Measurements from ENCODE around the gene HELQ. TPM values are rescaled to one million over a fixed set of nuclear protein-coding genes. Genes with fewer than 3 reads are reported as not detected.

The HELQ gene
- total and polyA plus RNA-seq, 2 of the 13 experiments (the other 11 are each of a cell fraction or from before 2014, with no cell fraction given): 6.6 to 10.8 TPM

DNA sequence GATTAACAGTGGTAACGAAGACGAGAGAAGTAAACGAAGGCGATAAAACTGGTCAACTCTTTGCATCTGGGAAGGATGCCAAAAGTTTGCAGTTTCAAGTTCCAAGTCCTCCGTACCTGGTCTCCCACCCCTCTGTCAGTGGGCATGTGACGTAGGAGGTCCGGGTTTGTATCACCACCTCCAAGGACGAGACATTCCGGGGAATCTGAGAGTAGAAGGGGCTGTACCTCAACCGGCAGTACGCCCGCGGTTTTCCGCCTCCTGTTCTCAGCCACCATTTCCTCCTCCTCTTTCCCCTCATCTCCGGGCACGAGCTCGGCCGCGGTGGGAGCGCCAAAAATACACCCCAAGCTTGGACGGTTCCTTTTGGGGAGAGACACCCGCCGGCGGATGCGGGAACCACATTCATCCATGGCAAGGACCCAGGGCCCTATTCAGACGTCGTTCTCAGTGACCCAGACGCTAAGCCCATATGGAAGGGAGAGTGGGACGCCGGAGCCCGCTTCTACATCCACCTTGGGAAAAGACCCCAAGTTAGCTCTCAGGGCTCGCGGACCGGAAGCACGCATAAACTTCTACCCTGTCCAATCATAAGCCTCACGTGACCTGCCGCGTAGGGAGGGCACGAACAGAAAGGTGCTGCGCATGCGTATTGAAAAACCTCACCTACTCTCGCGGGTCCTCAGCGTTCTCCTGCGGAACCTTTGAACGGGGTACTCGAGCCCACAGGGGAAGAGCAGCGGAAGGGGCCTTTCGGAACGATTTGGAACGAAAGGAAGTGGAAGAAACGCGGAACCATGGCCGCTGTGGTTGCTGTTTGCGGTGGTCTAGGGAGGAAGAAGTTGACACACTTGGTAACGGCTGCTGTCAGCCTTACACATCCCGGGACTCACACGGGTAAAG, at the start of gene HELQ, which contains the start of gene MRPS18C (continued):
- peak; percentile 69; the same call in 1 of the 2 replicates for TF ChIP-seq ZNF567 (CRISPR knock-in tag; IDR thresholded peaks at IDR 0.05; ENCODE audit: borderline replicate concordance)
- no peak for TF ChIP-seq RARG (CRISPR knock-in tag; IDR thresholded peaks at IDR 0.05; ENCODE audit: low read depth)
- TF ChIP-seq GABPB1 (CRISPR knock-in tag; IDR thresholded peaks at IDR 0.05): peak; percentile 98
- peak; percentile 81 for TF ChIP-seq SP4 (CRISPR knock-in tag; IDR thresholded peaks at IDR 0.05)
- TF ChIP-seq, protein P1, sequence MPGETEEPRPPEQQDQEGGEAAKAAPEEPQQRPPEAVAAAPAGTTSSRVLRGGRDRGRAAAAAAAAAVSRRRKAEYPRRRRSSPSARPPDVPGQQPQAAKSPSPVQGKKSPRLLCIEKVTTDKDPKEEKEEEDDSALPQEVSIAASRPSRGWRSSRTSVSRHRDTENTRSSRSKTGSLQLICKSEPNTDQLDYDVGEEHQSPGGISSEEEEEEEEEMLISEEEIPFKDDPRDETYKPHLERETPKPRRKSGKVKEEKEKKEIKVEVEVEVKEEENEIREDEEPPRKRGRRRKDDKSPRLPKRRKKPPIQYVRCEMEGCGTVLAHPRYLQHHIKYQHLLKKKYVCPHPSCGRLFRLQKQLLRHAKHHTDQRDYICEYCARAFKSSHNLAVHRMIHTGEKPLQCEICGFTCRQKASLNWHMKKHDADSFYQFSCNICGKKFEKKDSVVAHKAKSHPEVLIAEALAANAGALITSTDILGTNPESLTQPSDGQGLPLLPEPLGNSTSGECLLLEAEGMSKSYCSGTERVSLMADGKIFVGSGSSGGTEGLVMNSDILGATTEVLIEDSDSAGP (CRISPR knock-in tag; IDR thresholded peaks at IDR 0.05; ENCODE audit: borderline replicate concordance): peak; percentile 92
- TF ChIP-seq ZFP36L1 (CRISPR knock-in tag; IDR thresholded peaks at IDR 0.05): peak; percentile 88
- TF ChIP-seq, protein P2, sequence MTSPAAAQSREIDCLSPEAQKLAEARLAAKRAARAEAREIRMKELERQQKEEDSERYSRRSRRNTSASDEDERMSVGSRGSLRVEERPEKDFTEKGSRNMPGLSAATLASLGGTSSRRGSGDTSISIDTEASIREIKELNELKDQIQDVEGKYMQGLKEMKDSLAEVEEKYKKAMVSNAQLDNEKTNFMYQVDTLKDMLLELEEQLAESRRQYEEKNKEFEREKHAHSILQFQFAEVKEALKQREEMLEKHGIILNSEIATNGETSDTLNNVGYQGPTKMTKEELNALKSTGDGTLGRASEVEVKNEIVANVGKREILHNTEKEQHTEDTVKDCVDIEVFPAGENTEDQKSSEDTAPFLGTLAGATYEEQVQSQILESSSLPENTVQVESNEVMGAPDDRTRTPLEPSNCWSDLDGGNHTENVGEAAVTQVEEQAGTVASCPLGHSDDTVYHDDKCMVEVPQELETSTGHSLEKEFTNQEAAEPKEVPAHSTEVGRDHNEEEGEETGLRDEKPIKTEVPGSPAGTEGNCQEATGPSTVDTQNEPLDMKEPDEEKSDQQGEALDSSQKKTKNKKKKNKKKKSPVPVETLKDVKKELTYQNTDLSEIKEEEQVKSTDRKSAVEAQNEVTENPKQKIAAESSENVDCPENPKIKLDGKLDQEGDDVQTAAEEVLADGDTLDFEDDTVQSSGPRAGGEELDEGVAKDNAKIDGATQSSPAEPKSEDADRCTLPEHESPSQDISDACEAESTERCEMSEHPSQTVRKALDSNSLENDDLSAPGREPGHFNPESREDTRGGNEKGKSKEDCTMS (CRISPR knock-in tag; conservative IDR thresholded peaks at IDR 0.05): no peak
- no peak for TF ChIP-seq TCF12 (IDR thresholded peaks at IDR 0.05)
- no peak for TF ChIP-seq TCF12 (CRISPR knock-in tag; IDR thresholded peaks at IDR 0.05)
- peak; percentile 74 for TF ChIP-seq CREB1 (IDR thresholded peaks at IDR 0.05)
- TF ChIP-seq CREB1 (CRISPR knock-in tag; IDR thresholded peaks at IDR 0.05): peak; percentile 92
- 0 out of 2 replicates have a peak, but pooled peaks have one; percentile 54 for TF ChIP-seq STAT5B (CRISPR knock-in tag; IDR thresholded peaks at IDR 0.05)
- no peak; the same call in 1 of the 2 replicates for TF ChIP-seq ZNF460 (CRISPR knock-in tag; IDR thresholded peaks at IDR 0.05; ENCODE audit: borderline replicate concordance)
- TF ChIP-seq, protein P3, sequence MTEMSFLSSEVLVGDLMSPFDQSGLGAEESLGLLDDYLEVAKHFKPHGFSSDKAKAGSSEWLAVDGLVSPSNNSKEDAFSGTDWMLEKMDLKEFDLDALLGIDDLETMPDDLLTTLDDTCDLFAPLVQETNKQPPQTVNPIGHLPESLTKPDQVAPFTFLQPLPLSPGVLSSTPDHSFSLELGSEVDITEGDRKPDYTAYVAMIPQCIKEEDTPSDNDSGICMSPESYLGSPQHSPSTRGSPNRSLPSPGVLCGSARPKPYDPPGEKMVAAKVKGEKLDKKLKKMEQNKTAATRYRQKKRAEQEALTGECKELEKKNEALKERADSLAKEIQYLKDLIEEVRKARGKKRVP (CRISPR knock-in tag; IDR thresholded peaks at IDR 0.05): peak in 1 of 2 experiments; percentile 17; a peak in 1 of 4 replicates
- TF ChIP-seq NCOR1 (IDR thresholded peaks at IDR 0.05; ENCODE audit: borderline replicate concordance, low read length): peak; percentile 43; the same call in 1 of the 2 replicates
- 0 out of 2 replicates have a peak, but pooled peaks have one; percentile 11 for TF ChIP-seq TCF7 (IDR thresholded peaks at IDR 0.05; ENCODE audit: low read depth)
- TF ChIP-seq, protein P4, sequence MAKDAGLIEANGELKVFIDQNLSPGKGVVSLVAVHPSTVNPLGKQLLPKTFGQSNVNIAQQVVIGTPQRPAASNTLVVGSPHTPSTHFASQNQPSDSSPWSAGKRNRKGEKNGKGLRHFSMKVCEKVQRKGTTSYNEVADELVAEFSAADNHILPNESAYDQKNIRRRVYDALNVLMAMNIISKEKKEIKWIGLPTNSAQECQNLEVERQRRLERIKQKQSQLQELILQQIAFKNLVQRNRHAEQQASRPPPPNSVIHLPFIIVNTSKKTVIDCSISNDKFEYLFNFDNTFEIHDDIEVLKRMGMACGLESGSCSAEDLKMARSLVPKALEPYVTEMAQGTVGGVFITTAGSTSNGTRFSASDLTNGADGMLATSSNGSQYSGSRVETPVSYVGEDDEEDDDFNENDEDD (CRISPR knock-in tag; IDR thresholded peaks at IDR 0.05; ENCODE audit: borderline replicate concordance): peak; percentile 64; the same call in 1 of the 2 replicates
- TF ChIP-seq ZNF792 (CRISPR knock-in tag; IDR thresholded peaks at IDR 0.05): peak; percentile 88
- TF ChIP-seq, protein P5, sequence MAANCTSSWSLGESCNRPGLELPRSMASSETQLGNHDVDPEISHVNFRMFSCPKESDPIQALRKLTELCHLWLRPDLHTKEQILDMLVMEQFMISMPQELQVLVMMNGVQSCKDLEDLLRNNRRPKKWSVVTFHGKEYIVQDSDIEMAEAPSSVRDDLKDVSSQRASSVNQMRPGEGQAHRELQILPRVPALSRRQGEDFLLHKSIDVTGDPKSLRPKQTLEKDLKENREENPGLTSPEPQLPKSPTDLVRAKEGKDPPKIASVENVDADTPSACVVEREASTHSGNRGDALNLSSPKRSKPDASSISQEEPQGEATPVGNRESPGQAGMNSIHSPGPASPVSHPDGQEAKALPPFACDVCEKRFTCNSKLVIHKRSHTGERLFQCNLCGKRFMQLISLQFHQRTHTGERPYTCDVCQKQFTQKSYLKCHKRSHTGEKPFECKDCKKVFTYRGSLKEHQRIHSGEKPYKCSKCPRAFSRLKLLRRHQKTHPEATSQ (CRISPR knock-in tag; IDR thresholded peaks at IDR 0.05; ENCODE audit: borderline replicate concordance): 0 out of 2 replicates have a peak, but pooled peaks have one; percentile 88
- TF ChIP-seq FOSL1 (CRISPR knock-in tag; IDR thresholded peaks at IDR 0.05; ENCODE audit: borderline replicate concordance): no peak
